ENCODE data around the gene CALB2. TPM values are rescaled to one million over a fixed set of nuclear protein-coding genes. Genes with fewer than 3 reads are reported as not detected.
"Not testable (repeated sequence)": the region's sequence is repeated elsewhere in the genome, so short reads cannot be mapped to it uniquely, and the experiment has no call there.

The CALB2 gene
- polyA plus RNA-seq (2011; rRNA removed) (2.9 and 3.0 TPM in 2 replicates), polyA minus RNA-seq (2011; rRNA and poly(A)+ RNA removed) (1.1 and 1.3 TPM in 2 replicates)

DNA sequence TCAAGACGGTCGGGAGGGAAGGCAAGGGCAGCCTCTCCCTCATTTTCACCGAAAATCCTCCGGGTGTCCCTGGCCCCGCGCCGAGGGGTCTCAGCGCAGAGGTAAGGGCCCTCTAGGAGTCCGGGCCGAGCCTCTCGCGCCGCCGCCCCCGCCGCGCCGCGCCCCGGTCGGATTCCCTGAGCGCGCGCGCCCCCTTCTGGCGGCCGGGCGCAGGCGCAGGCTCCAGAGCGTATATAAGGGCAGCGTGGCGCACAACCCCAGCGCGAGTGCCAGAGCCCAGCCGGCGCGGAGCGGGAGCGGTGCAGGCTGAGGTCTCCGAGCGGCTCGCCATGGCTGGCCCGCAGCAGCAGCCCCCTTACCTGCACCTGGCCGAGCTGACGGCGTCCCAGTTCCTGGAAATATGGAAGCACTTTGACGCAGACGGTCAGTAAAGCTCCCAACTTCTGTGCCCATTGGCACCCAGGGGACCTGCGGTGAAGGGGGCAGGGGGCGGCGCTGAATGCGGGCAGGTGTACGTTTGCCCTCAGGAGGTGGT lies at the start of gene CALB2:
Gene CALB2, plus strand, starts transcription at position 260 of the 535 bp plus-strand sequence. Its CDS starts 70 bp downstream, at position 330.
- no peak for DNase-seq (ENCODE audit: low read depth, low spot score)
- ChIA-PET CTCF (interaction anchor here (0.9 to 1.6 kb wide), 10 partner anchors 9 to 141 kb away, joined by 3 to 6 read pairs (median 4); no protein-coding TSS in a partner anchor), POLR2A (interaction anchor here (0.6 to 1.1 kb wide), 2 partner anchors 12 to 450 kb away, joined by 3 to 4 read pairs; partner anchors contain the start of gene AP1G1)
- TF ChIP-seq, protein P1, sequence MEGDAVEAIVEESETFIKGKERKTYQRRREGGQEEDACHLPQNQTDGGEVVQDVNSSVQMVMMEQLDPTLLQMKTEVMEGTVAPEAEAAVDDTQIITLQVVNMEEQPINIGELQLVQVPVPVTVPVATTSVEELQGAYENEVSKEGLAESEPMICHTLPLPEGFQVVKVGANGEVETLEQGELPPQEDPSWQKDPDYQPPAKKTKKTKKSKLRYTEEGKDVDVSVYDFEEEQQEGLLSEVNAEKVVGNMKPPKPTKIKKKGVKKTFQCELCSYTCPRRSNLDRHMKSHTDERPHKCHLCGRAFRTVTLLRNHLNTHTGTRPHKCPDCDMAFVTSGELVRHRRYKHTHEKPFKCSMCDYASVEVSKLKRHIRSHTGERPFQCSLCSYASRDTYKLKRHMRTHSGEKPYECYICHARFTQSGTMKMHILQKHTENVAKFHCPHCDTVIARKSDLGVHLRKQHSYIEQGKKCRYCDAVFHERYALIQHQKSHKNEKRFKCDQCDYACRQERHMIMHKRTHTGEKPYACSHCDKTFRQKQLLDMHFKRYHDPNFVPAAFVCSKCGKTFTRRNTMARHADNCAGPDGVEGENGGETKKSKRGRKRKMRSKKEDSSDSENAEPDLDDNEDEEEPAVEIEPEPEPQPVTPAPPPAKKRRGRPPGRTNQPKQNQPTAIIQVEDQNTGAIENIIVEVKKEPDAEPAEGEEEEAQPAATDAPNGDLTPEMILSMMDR (IDR thresholded peaks at IDR 0.05; ENCODE audit: low read depth, low read length) = peak; percentile 65
- Histone ChIP-seq H3K9me3 (ENCODE audit: control insufficient read depth, insufficient read depth, low read length) (no peaks in the 10 kb centered on the region), H3K27ac (ENCODE audit: low read depth, low read length) (no peak within 1 kb of the TSS), H3K4me3 (ENCODE audit: low read depth, low read length) (peak within 1 kb of the TSS; percentile 50), H3K27me3 (ENCODE audit: control insufficient read depth, insufficient read depth, low read length) (peaks cover 18% of the 10 kb centered on the region)

DNA sequence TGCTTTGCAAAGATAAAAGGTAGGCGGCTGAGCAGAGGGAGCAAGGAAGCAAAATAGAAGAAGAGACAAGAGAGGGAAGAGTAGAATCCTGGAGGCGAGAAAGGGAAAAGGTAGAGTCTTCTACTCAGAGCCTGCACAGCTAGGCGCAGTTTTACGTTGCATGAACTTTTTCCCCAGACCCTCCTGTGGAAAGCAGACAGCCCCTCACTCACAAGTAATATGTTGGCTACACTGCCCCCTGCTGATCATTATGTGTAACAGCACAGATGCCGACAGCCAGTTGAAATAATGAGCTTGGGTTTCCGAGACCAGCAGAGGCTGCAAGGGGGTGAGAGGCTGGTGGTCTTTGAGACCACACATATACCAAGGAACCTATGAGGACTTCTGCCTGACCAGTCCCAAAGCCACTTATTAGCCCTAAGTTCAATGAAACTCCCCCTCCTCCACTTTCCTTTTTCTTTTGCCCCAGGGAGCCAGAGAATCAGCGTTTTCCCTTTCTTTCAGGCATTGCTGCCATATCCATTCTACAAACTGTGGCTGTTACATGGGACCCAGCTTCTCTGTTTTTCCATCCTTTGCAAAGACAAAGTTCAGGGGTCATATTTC lies 46.9 kb upstream of the CALB2 start:
- Histone ChIP-seq H3K9me3 (ENCODE audit: control insufficient read depth, insufficient read depth, low read length) (no peaks in the 10 kb centered on the region), H3K27ac (ENCODE audit: low read depth, low read length) (no peak overlapping the region), H3K27me3 (ENCODE audit: control insufficient read depth, insufficient read depth, low read length) (no peaks in the 10 kb centered on the region), H3K4me3 (ENCODE audit: low read depth, low read length) (no peak overlapping the region)
- DNase-seq (ENCODE audit: low read depth, low spot score) = no peak
- TF ChIP-seq, protein P1 (IDR thresholded peaks at IDR 0.05; ENCODE audit: low read depth, low read length) = peak; percentile 75
- POLR2A ChIA-PET = no interaction called here
- CTCF ChIA-PET = interaction anchor here (0.5 to 1.7 kb wide), 39 partner anchors 8 to 533 kb away, joined by 3 to 16 read pairs (median 4); no protein-coding TSS in a partner anchor

DNA sequence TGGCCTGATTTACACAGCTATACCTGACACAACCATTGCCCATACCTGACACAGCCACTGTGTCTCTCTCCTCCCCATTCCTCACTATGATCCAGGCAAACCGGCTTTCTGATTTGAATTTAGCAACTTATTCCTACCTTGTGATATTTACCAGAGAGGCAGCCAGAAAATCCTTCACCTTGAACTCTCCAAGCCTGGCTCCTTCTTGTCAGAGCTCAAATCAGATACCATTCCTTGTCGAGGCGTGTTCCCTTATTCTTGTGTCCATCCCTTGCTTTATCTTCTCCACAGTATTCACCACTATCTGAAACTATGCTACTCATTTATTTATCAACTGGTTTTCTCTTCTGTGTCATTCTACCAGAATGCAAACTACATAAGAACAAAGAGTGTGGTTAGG lies 44.9 kb upstream of the CALB2 start:
- H3K27ac ChIP-seq (ENCODE audit: low read depth, low read length); H3K9me3 ChIP-seq (ENCODE audit: control insufficient read depth, insufficient read depth, low read length); H3K4me3 ChIP-seq (ENCODE audit: low read depth, low read length); H3K27me3 ChIP-seq (ENCODE audit: control insufficient read depth, insufficient read depth, low read length); CTCF ChIA-PET; DNase-seq (ENCODE audit: low read depth, low spot score); POLR2A ChIA-PET: not testable (repeated sequence)

DNA sequence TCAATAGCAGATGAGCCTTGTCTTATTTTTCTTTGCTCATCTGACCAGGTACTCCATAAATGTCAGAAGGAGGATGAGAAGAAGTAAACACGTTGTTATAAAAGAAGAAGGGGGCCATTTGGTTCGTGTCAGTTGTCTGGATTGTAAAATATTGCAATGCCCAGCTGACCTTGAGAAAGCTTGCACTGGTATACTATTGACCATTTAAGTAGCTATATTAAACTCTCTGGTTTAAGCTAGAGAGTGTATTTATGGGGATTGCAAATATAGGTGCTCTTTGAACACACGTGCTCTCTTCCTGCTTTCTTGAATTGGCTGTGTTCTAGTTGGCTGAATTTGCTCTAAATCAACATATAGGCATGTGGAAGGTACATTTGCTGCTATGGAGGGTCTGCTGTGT lies 43.3 kb upstream of the CALB2 start:
- TF ChIP-seq, protein P1 (IDR thresholded peaks at IDR 0.05; ENCODE audit: low read depth, low read length) = no peak
- Histone ChIP-seq H3K4me3 (ENCODE audit: low read depth, low read length) (no peak overlapping the region), H3K9me3 (ENCODE audit: control insufficient read depth, insufficient read depth, low read length) (no peaks in the 10 kb centered on the region), H3K27me3 (ENCODE audit: control insufficient read depth, insufficient read depth, low read length) (no peaks in the 10 kb centered on the region), H3K27ac (ENCODE audit: low read depth, low read length) (no peak overlapping the region)
- ChIA-PET POLR2A (no interaction called here), CTCF (interaction anchor here (0.6 kb wide), 1 partner anchor 48 kb away, joined by 4 read pairs; no protein-coding TSS in a partner anchor)
- DNase-seq (ENCODE audit: low read depth, low spot score) = no peak

DNA sequence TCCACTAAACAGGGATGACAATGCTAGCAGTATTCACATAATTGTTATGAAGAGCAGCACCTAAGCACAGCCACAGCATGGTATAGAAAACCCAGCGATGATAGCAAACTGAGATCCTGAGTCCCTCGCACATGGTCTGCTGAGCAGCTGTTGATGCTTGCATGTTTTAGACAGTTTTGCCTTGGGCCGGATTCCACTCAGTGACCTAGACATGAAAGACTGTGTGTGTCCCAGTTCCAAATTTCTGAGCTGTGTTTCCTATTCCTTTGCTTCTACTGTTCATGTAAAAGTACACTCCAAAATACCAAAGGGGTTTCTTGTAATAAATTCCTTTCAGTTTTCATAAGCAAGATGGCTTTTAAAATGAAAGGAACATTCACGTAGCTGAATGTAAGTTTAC lies 38.5 kb upstream of the CALB2 start:
- Histone ChIP-seq H3K27me3 (ENCODE audit: control insufficient read depth, insufficient read depth, low read length) (no peaks in the 10 kb centered on the region), H3K27ac (ENCODE audit: low read depth, low read length) (no peak overlapping the region), H3K9me3 (ENCODE audit: control insufficient read depth, insufficient read depth, low read length) (no peaks in the 10 kb centered on the region), H3K4me3 (ENCODE audit: low read depth, low read length) (no peak overlapping the region)
- CTCF ChIA-PET = interaction anchor here (1.3 to 1.4 kb wide), 2 partner anchors 8 to 9 kb away, joined by 4 read pairs; no protein-coding TSS in a partner anchor
- TF ChIP-seq, protein P1 (IDR thresholded peaks at IDR 0.05; ENCODE audit: low read depth, low read length) = no peak
- POLR2A ChIA-PET = no interaction called here
- DNase-seq (ENCODE audit: low read depth, low spot score) = no peak
